Gastrocnemius medialis (tissue), 4 donors: Measurements from ENCODE around the gene MYEF2.

ENCODE experiments used
- CTCF ChIP-seq, 5 experiments: fragments of 450-650 bp in 3 of 5; fragments of 200-600 bp in 2 of 5; sonication (generic) in 2 of 5; IDR thresholded peaks in 4 of 5; conservative IDR thresholded peaks in 1 of 5; 1 replicate in 4 of 5; 2 replicates in 1 of 5; pipeline ENCODE4 v1.5.1; 2016 to 2019; ENCODE audit warnings: antibody characterized with exemption in 5 of 5, mild to moderate bottlenecking in 3 of 5, moderate library complexity in 3 of 5
- POLR2A ChIP-seq, 2 donors: fragments of 450-650 bp; IDR thresholded peaks; one replicate each; pipeline ENCODE4 v1.6.1; 2017; ENCODE audit warnings: antibody characterized with exemption in 2 of 2, mild to moderate bottlenecking in 2 of 2, moderate library complexity in 2 of 2

DNA sequence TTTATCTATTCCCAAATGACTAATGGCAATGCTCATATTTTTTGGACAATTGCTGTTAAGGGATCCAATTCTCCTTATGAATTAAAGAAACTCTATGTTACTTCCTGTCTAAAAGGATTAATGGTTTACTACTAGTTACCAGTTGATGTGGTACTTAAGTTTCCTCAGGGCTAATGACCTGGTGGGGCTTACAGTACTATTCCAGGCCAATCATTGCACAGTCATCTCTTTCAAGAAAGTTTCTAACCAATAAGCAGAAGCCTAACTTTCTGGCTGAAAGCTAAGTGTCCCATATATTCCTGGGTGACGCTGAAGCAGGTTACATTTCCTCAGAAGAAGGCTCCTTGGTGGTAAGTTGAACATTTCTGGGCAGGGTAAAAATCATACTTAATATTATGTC is 27.9 kb upstream of the MYEF2 start, which contains the start of gene SLC12A1:
- TF ChIP-seq CTCF (IDR thresholded peaks at IDR 0.05 in 4 of 5, conservative IDR thresholded peaks at IDR 0.05 in 1 of 5), result no peak
- no peak for TF ChIP-seq POLR2A (IDR thresholded peaks at IDR 0.05)
